Measurements from ENCODE around the gene EIF4B.
"Not testable (repeated sequence)": the region's sequence is repeated elsewhere in the genome, so short reads cannot be mapped to it uniquely, and the experiment has no call there.

EIF4B gene

DNA sequence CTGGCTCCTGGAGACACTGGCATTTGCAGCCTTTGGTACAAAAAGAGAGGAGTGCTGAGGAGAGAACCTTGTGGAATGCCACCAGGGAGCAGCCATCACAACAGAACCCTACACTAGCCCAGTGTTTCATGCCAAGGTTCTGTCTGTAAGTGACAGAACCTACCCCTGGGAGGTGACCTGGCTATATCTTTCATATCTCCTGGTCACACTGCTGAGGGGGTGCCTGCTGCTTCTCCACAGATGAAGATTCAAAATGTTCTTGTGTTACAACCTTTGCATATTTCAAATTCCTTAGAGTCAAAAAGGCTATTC lies 12.7 kb upstream of the EIF4B start:
- H3K4me3 ChIP-seq (ENCODE audit: low read length) = no peak overlapping the region
- TF ChIP-seq, protein P1, sequence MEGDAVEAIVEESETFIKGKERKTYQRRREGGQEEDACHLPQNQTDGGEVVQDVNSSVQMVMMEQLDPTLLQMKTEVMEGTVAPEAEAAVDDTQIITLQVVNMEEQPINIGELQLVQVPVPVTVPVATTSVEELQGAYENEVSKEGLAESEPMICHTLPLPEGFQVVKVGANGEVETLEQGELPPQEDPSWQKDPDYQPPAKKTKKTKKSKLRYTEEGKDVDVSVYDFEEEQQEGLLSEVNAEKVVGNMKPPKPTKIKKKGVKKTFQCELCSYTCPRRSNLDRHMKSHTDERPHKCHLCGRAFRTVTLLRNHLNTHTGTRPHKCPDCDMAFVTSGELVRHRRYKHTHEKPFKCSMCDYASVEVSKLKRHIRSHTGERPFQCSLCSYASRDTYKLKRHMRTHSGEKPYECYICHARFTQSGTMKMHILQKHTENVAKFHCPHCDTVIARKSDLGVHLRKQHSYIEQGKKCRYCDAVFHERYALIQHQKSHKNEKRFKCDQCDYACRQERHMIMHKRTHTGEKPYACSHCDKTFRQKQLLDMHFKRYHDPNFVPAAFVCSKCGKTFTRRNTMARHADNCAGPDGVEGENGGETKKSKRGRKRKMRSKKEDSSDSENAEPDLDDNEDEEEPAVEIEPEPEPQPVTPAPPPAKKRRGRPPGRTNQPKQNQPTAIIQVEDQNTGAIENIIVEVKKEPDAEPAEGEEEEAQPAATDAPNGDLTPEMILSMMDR (conservative IDR thresholded peaks at IDR 0.05; ENCODE audit: low read depth, low read length) = no peak
- DNase-seq (ENCODE audit: low read depth) = no peak

DNA sequence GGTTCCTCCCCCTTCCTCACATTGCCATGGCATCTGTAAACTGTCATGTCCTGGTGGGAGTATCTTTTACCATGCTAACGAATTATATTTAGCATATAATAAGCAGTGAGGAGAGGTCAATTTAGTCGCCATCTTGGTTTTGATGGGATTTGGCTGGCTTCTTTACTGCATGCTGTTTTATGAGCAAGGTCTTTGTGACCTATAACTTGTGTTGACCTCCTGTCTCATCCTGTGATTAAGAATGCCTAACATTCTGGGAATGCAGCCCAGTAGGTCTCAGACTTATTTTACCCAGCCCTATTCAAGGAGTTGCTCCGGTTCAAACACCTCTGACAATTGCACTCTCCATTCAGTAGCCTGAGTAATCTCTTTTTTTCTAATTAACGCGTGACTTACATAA lies 2.1 kb upstream of the EIF4B start:
- peak overlapping the region; percentile 98 for H3K4me3 ChIP-seq (ENCODE audit: low read length)
- TF ChIP-seq, protein P1 (conservative IDR thresholded peaks at IDR 0.05; ENCODE audit: low read depth, low read length) = no peak
- peak; percentile 54 for DNase-seq (ENCODE audit: low read depth)

DNA sequence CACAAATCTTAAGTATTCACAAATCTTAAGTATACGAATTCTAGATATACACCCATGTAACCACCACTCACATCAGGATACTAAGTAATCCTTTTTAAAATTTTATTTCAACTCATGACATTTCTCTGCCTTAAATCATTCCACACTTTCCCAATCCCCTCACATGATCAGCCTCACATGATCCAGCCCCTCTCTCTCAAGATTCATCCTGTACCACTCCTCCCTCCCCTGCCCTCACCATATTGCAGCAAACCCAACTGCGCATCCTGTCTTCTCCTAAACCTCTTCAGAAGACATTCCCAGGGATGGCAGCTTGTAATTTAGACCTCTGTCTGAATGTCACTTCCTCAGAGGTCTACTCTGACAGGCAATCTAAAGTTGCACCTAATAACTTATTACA lies 1.7 kb upstream of the EIF4B start:
- TF ChIP-seq, protein P1 (conservative IDR thresholded peaks at IDR 0.05; ENCODE audit: low read depth, low read length) = no peak
- DNase-seq (ENCODE audit: low read depth) = peak; percentile 56
- H3K4me3 ChIP-seq (ENCODE audit: low read length) = peak overlapping the region; percentile 98

DNA sequence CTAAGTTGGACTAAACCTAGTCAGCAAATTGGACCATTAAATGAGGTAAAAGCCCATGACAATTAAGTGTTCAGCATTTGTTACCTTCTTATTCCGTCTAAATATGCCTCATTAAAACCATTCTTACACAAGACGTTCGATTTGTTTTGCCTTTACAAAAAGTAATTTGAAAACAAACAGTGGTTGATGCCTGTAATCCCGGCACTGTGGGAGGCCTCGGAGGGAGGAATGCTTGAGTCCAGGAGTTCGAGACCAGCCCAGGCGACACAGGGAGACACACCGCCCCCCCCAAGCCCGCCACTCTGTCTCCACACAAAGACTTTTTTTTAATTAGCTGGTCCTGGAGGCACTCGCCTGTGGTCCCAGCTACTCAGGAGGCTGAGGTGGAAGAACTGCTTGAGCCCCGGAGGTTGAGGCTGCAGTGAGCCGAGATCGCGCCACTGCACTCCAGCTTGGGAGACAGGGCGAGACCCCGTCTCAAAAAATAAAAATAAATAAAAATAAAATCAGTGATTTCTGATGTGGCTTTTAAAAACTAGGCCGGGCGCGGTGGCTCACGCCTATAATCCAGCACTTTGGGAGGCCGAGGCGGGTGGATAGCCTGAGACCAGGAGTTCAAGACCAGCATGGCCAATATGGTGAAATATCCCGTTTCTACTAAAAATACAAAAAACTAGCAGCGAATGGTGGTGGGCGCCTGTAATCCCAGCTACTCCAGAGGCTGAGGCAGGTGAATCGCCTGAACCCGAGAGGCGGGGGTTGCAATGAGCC lies 856 bp upstream of the EIF4B start:
- no peak for DNase-seq (ENCODE audit: low read depth)
- H3K4me3 ChIP-seq (ENCODE audit: low read length) = peak overlapping the region; percentile 98
- TF ChIP-seq, protein P1 (conservative IDR thresholded peaks at IDR 0.05; ENCODE audit: low read depth, low read length) = no peak

DNA sequence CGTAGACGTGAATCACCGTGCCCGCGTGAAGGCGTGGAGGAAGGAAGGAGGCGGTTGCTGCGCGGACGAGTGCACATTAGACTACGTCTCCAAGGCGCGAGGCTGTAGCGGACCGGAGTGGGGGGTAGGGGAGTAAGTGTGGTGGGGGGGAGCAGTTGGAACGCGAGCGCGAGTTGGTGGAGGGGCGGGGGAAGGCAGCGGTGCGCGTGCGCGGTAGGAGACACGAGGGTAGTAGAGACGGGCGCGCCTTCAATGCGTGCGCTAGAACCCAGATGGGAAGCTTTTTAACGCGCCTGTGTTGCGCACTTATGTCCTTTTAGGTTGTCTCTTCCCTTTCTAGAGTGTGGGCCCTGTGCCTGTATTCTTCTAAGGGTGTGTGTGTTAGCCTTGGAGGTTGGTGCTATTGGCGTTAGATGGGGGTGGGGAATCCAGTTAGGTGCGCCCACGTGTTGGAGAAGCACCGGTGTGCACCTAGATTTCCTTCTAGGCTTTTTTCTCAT lies 604 bp downstream of the EIF4B start:
- H3K4me3 ChIP-seq (ENCODE audit: low read length) = peak overlapping the region; percentile 98
- DNase-seq (ENCODE audit: low read depth) = no peak
- TF ChIP-seq, protein P1 (conservative IDR thresholded peaks at IDR 0.05; ENCODE audit: low read depth, low read length) = no peak

DNA sequence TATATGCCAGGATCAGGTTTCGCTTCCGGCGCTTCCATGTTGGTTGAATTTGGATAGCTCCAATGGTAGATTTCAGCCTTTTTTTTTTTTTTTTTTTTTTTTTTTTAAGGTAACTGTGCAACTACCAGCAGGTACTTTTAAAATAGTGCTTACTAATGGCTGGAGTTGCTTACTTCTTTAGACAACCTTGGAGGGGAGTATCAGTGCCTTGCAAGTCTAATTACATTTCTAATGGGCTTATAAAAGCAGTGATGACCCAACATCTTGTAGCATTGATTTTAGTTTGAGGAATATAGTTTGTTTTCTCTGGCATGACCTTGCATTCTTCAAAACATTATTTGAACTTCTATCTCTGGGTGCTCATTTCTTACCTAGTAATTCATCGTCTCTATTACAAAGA lies 1.1 kb downstream of the EIF4B start:
- no peak for DNase-seq (ENCODE audit: low read depth)
- TF ChIP-seq, protein P1 (conservative IDR thresholded peaks at IDR 0.05; ENCODE audit: low read depth, low read length) = no peak
- peak overlapping the region; percentile 98 for H3K4me3 ChIP-seq (ENCODE audit: low read length)

DNA sequence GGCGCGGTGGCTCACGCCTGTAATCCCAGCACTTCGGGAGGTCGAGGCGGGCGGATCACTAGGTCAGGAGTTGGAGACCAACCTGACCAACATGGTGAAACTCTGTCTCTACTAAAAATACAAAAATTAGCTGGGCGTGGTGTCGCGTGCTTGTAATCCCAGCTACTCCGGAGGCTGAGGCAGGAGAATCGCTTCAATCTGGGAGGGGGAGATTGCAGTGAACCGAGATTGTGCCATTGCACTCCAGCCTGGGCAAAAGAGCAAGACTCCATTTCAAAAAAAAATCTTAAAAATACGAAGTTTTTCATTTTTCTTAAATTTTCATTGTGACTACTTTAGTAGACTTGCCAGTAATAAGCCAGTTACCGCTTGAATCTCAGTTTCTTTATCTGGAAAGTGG lies 2.5 kb downstream of the EIF4B start:
- H3K4me3 ChIP-seq (ENCODE audit: low read length) = peak overlapping the region; percentile 98
- DNase-seq (ENCODE audit: low read depth) = not testable (repeated sequence)
